ENCODE results near the gene ABLIM3.

GRCh38 chr5:149130121-149130914 lies 11.0 kb upstream of the ABLIM3 start:
- TF ChIP-seq POLR2A (IDR thresholded peaks at IDR 0.05; ENCODE audit: low read length) (no peak), GATA1 (IDR thresholded peaks at IDR 0.05; ENCODE audit: low read depth, low read length) (no peak)
